Brain microvascular endothelial cell (primary cell): ENCODE data around the gene MATR3.

Source experiments
- DNase-seq: peaks from one replicate; pipeline ENCODE4 v3.0.0-alpha.2; 2020
- H3K27ac ChIP-seq: fragments of 250-450 bp; sonication (Bioruptor Pico); 2 replicates; pipeline ENCODE4 v1.5.1; 2020; ENCODE audit warnings: mild to moderate bottlenecking, moderate library complexity
- H3K27me3 ChIP-seq: fragments of 250-450 bp; sonication (Bioruptor Pico); replicated peaks from 2 replicates; pipeline ENCODE4 v1.5.1; 2020; ENCODE audit warnings: mild to moderate bottlenecking
- H3K36me3 ChIP-seq: fragments of 250-450 bp; sonication (Bioruptor Pico); replicated peaks from 2 replicates; pipeline ENCODE4 v1.5.1; 2020; ENCODE audit warnings: mild to moderate bottlenecking
- H3K4me3 ChIP-seq: 2 replicates; pipeline ENCODE4 v1.5.1; 2011; ENCODE audit warnings: low read depth, mild to moderate bottlenecking, control low read depth, low read length, moderate library complexity
- CTCF ChIP-seq: IDR thresholded peaks from 2 replicates; pipeline ENCODE4 v1.5.1; 2011; ENCODE audit warnings: low read depth, mild to moderate bottlenecking, moderate library complexity, low read length, control low read depth, inconsistent platforms; ENCODE audit errors: missing control alignments
- in situ Hi-C: cut with HindIII; loops from 2 replicates; pipeline ENCODE4 v1.10.0; 2017; ENCODE audit warnings: low sequenced_read_pairs, low pct_ligation_motif_present

Gene MATR3

DNA sequence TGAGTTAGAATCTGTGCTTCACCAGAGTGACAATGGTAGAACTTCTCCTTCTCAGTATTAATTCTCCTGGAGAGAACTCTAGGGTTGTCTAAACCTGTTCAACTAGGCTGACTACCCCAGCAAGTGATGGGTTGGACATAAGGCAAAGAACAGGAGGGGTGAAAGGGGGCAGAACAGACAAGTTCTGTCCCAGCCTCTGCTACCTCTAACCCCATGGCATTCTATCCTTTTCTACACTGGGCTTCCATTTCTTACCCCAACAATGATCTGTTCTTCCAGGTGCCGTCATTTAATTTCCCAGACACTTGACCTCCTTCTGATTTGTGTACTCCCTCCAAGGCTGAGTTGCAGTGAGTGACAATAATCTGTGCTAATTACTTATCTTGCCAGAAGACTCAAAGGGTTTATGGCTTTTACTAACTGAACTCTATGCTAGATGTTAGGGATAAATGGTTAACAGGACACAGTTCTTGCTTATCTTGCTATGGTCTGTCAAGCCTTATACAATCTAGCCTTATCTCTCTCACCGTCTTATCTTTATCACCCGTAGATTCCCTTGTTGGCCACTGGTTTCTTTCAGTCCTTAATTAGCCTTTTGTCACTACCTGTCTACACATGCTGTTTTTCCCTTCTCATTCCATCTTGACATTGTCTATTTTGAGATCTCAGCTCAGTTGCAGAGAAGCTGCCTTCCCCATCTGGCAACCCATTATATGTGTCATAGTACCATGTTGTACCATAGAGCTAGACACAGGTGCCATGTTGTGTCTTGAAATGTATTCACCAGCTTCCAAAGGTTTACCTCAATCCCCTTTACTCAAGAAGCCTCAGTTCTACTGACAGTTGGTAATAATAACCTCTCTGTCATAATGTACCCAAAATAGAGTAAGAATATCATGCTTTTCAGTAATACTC lies 10.0 kb upstream of the MATR3 start:
- TF ChIP-seq CTCF: no peak
- in situ Hi-C loops: no loop called here
- no peak for DNase-seq

DNA sequence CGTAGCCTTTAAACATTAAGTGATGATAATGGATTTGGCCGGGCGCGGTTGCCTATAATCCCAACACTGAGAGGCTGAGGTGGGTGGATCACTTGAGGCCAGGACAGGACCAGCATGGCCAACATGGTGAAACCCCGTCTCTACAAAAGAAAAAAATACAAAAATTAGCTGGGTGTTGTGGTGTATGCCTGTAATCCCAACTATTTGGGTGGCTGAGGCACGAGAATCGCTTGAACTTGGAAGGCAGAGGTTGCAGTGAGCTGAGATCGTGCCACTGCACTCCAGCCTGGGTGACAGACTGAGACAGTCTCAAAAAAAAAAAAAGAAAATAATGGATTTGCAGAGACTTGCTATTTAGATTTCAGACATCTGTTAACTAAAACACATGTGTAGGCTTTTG lies 9.2 kb upstream of the MATR3 start:
- in situ Hi-C loops: no loop called here
- peaks cover 46% of the 10 kb centered on the region for H3K36me3 ChIP-seq
- no peak for TF ChIP-seq CTCF

More for the DNA sequence above, 10.0 kb upstream of the MATR3 start:
- Histone ChIP-seq H3K4me3 (no peak overlapping the region), H3K27me3 (no peaks in the 10 kb centered on the region), H3K27ac (no peak overlapping the region), H3K36me3 (peaks cover 54% of the 10 kb centered on the region)

DNA sequence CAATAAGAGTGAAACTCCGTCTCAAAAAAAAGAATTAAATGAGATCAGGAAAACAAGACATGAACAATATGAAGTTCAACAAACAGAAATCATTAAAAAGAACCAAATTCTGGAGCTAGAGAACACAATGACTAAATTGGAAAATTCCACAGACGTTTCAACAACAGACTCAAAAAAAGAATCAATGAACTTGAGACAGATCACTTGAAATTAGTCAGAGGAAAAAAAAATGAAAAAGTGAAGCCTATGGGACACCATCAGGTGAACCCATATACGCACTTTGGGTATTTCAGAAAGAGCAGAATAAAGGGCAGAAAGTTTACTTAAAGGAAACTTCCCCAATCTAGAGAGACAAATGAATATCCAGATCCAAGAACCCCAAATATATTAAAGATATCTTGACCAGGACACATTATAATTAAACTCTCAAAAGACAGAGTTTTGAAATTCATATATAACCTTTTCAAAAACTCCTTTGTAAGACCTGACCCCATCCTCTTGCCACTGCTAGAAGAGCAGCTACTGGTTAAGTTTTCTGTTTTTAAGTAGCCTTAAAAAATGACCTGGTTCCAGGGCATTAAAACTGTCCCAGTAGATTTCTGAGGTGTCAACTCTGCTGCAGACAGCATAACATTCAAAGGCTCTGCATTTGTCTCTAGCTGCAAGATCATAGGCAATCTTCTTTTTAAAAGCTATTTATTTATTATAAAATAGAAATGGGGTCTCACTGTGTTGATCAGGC lies 7.7 kb upstream of the MATR3 start:
- H3K36me3 ChIP-seq: peaks cover 32% of the 10 kb centered on the region
- no peak overlapping the region for H3K27ac ChIP-seq
- H3K27me3 ChIP-seq: no peaks in the 10 kb centered on the region
- H3K4me3 ChIP-seq: no peak overlapping the region
- DNase-seq: no peak
- in situ Hi-C loops: no loop called here
- TF ChIP-seq CTCF: no peak

More for the DNA sequence above, 9.2 kb upstream of the MATR3 start:
- Histone ChIP-seq H3K4me3 (no peak overlapping the region), H3K27ac (no peak overlapping the region), H3K27me3 (no peaks in the 10 kb centered on the region)
- DNase-seq: no peak

DNA sequence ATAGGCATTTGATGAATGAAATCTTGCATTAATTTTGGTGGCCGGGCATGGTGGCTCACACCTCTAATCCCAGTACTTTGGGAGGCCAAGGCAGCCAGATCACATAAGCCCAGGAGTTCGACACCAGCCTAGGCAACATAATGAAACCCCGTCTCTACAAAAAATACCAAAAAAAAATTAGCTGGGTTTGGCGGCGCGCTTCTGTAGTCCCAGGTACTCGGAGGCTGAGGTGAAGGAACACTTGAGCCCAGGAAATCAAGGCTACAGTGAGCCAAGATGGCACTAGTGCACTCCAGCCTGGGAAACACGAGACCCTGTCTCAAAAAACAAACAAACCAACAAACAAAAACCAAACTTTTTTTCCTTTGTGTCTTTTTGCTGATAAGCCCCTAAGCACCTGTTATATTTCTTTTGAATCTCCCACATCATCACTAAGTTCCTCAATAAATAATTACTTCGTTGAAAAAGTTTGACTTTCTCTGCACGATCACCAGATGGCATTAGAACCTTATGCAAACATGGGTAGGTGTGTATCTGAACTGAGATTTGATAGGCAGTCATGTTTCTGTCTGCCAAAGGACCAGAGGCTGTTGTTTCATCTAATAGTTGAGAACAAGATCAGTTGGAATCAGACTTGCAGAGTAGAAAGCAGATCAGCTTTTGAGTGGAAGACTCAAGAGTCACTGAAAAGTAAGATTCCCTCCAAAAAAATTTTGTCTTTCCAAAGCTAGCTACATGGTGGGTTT lies 5.5 kb upstream of the MATR3 start:
- no peak for TF ChIP-seq CTCF
- H3K27me3 ChIP-seq: no peaks in the 10 kb centered on the region
- no peak overlapping the region for H3K4me3 ChIP-seq
- in situ Hi-C loops: no loop called here
- H3K27ac ChIP-seq: no peak overlapping the region
- no peak for DNase-seq
- H3K36me3 ChIP-seq: peaks cover 22% of the 10 kb centered on the region

- no peak for TF ChIP-seq CTCF
- DNase-seq: no peak
- in situ Hi-C loops: no loop called here
- H3K4me3 ChIP-seq: no peak overlapping the region
- H3K27ac ChIP-seq: no peak overlapping the region
- H3K27me3 ChIP-seq: no peaks in the 10 kb centered on the region
- H3K36me3 ChIP-seq: peaks cover 6% of the 10 kb centered on the region
Observed at GRCh38 chr5:139291051-139291450, 2.5 kb upstream of the MATR3 start.
